Colonic mucosa (tissue), 4 donors: ENCODE results near the gene HECW1. TPM values are rescaled to one million over a fixed set of nuclear protein-coding genes. Genes with fewer than 3 reads are reported as not detected.

Experiments
- DNase-seq: peaks from one replicate; pipeline ENCODE4 v3.0.0-alpha.2; 2020
- H3K27ac ChIP-seq: fragments of 200-600 bp; one replicate; pipeline ENCODE4 v1.8.0; 2021
- H3K27me3 ChIP-seq: fragments of 200-600 bp; one replicate; pipeline ENCODE4 v1.8.0; 2021
- H3K36me3 ChIP-seq: fragments of 200-600 bp; one replicate; pipeline ENCODE4 v1.8.0; 2021
- H3K4me1 ChIP-seq: fragments of 200-600 bp; one replicate; pipeline ENCODE4 v1.8.0; 2021; ENCODE audit warnings: mild to moderate bottlenecking
- H3K4me3 ChIP-seq: fragments of 200-600 bp; one replicate; pipeline ENCODE4 v1.8.0; 2021
- H3K9ac ChIP-seq, 2 donors: one replicate each; pipeline ENCODE4 v1.7.0; 2013; ENCODE audit warnings: control low read depth in 2 of 2, low read depth in 2 of 2, low read length in 2 of 2
- H3K9me3 ChIP-seq: fragments of 200-600 bp; one replicate; pipeline ENCODE4 v1.8.0; 2021
- CTCF ChIP-seq: fragments of 200-600 bp; IDR thresholded peaks from one replicate; pipeline ENCODE4 v1.8.0; 2022; ENCODE audit warnings: antibody characterized with exemption, mild to moderate bottlenecking
- intact Hi-C: fragments of 100-400 bp; cut with DNase I; formaldehyde crosslinking; loops from one replicate; pipeline ENCODE4 v1.14.1; 2022
- total RNA-seq, 2 donors: library from RNA; stranded (reverse); fragmentation: NEBNext Ultra II Directional in 1 of 2; extraction: Animal tissue kit (Norgen Biotek cat#: 25700) in 1 of 2; gene quantifications; one replicate each; pipeline ENCODE4 v1.2.1, GENCODE V29; 2021
- donor health status: healthy.
- donor health status: DM: no; HTN: no; CAD: no.
- donor health status: DM: no; HTN: no; CAD: no.

The HECW1 gene
- total RNA-seq, 2 donors from 2014 or later = 0.35 to 0.40 TPM

- Histone ChIP-seq H3K9me3 (no peaks in the 10 kb centered on the region), H3K4me3 (no peak overlapping the region), H3K4me1 (no peaks in the 10 kb centered on the region), H3K9ac (no peak overlapping the region), H3K36me3 (no peaks in the 10 kb centered on the region), H3K27ac (no peak overlapping the region), H3K27me3 (peaks cover 34% of the 10 kb centered on the region)
- intact Hi-C loops = loop anchor here (10.0 kb wide), 1 partner anchor 167 kb away; no protein-coding TSS in a partner anchor
- TF ChIP-seq CTCF = no peak
- no peak for DNase-seq
Measured at GRCh38 chr7:43111630-43112458, 603 bp upstream of the HECW1 start.

- H3K27me3 ChIP-seq = peaks cover 34% of the 10 kb centered on the region
Measured at GRCh38 chr7:43112941-43113621, 634 bp downstream of the HECW1 start.

GRCh38 chr7:43113622-43114457, 1.4 kb downstream of the HECW1 start:
- no peak overlapping the region for H3K4me3 ChIP-seq
- H3K9ac ChIP-seq = no peak overlapping the region
- no peak overlapping the region for H3K27ac ChIP-seq
- no peak for DNase-seq
- TF ChIP-seq CTCF = no peak
- H3K4me1 ChIP-seq = no peaks in the 10 kb centered on the region
- H3K36me3 ChIP-seq = no peaks in the 10 kb centered on the region
- H3K9me3 ChIP-seq = no peaks in the 10 kb centered on the region
- peaks cover 34% of the 10 kb centered on the region for H3K27me3 ChIP-seq
- intact Hi-C loops = loop anchor here (10.0 kb wide), 1 partner anchor 169 kb away; no protein-coding TSS in a partner anchor

More at GRCh38 chr7:43112941-43113621, 634 bp downstream of the HECW1 start:
- H3K4me3 ChIP-seq = peak overlapping the region; percentile 22
- no peak overlapping the region for H3K27ac ChIP-seq
- no peaks in the 10 kb centered on the region for H3K4me1 ChIP-seq
- no peaks in the 10 kb centered on the region for H3K9me3 ChIP-seq
- H3K36me3 ChIP-seq = no peaks in the 10 kb centered on the region
- no peak overlapping the region for H3K9ac ChIP-seq
- DNase-seq = no peak
- intact Hi-C loops = loop anchor here (10.0 kb wide), 1 partner anchor 168 kb away; no protein-coding TSS in a partner anchor
- TF ChIP-seq CTCF = no peak

GRCh38 chr7:43114458-43114780, 2.0 kb downstream of the HECW1 start:
- no peak for DNase-seq
- Histone ChIP-seq H3K9ac (no peak overlapping the region), H3K27me3 (peaks cover 34% of the 10 kb centered on the region), H3K9me3 (no peaks in the 10 kb centered on the region), H3K4me1 (no peaks in the 10 kb centered on the region), H3K27ac (no peak overlapping the region), H3K36me3 (no peaks in the 10 kb centered on the region), H3K4me3 (no peak overlapping the region)
- TF ChIP-seq CTCF = no peak
- intact Hi-C loops = loop anchor here (10.0 kb wide), 1 partner anchor 170 kb away; no protein-coding TSS in a partner anchor

- no peak overlapping the region for H3K9ac ChIP-seq
- no peaks in the 10 kb centered on the region for H3K4me1 ChIP-seq
- H3K27me3 ChIP-seq = peaks cover 30% of the 10 kb centered on the region
- DNase-seq = no peak
- H3K27ac ChIP-seq = no peak overlapping the region
- intact Hi-C loops = loop anchor here (10.0 kb wide), 1 partner anchor 172 kb away; no protein-coding TSS in a partner anchor
- H3K9me3 ChIP-seq = no peaks in the 10 kb centered on the region
- no peak for TF ChIP-seq CTCF
- H3K4me3 ChIP-seq = no peak overlapping the region
- no peaks in the 10 kb centered on the region for H3K36me3 ChIP-seq
Measured at GRCh38 chr7:43116451-43116850, 4.0 kb downstream of the HECW1 start.
